Osteocyte (in vitro differentiated cells): ENCODE measurements around the gene STARD3. TPM values are rescaled to one million over a fixed set of nuclear protein-coding genes. Genes with fewer than 3 reads are reported as not detected.

Experiments used
- DNase-seq: peaks from one replicate; pipeline ENCODE4 v3.0.0; 2021; ENCODE audit warnings: mixed read lengths; ENCODE audit not compliant: unreplicated experiment; ENCODE audit errors: extremely low spot score
- H3K27ac Mint-ChIP-seq: one replicate; pipeline ENCODE4 v1.8.0; 2021; ENCODE audit warnings: mild to moderate bottlenecking, mixed read lengths; ENCODE audit not compliant: unreplicated experiment
- H3K27me3 Mint-ChIP-seq: one replicate; pipeline ENCODE4 v1.8.0; 2021; ENCODE audit warnings: mixed read lengths; ENCODE audit not compliant: unreplicated experiment
- H3K36me3 Mint-ChIP-seq: one replicate; pipeline ENCODE4 v1.8.0; 2021; ENCODE audit warnings: mixed read lengths; ENCODE audit not compliant: unreplicated experiment
- H3K4me1 Mint-ChIP-seq: one replicate; pipeline ENCODE4 v1.8.0; 2021; ENCODE audit warnings: mixed read lengths; ENCODE audit not compliant: unreplicated experiment
- H3K4me3 Mint-ChIP-seq: one replicate; pipeline ENCODE4 v1.8.0; 2021; ENCODE audit warnings: mild to moderate bottlenecking, moderate library complexity, mixed read lengths; ENCODE audit not compliant: unreplicated experiment
- H3K9me3 Mint-ChIP-seq: one replicate; pipeline ENCODE4 v1.8.0; 2021; ENCODE audit warnings: mixed read lengths; ENCODE audit not compliant: unreplicated experiment
- CTCF ChIP-seq: fragments of 200-600 bp; sonication (generic); IDR thresholded peaks from 2 replicates; pipeline ENCODE4 v1.5.0; 2021; ENCODE audit warnings: antibody characterized with exemption, mild to moderate bottlenecking, moderate library complexity
- total RNA-seq: library from RNA; stranded (reverse); gene quantifications from 2 replicates; pipeline ENCODE4 v1.2.1, GENCODE V29; 2021

Gene STARD3
- total RNA-seq, 1 donor from 2014 or later = 68.9 TPM

- Mint-ChIP-seq H3K4me3 (no peak overlapping the region), H3K9me3 (peaks cover 4% of the 10 kb centered on the region), H3K27ac (no peak overlapping the region), H3K4me1 (peaks cover 17% of the 10 kb centered on the region), H3K27me3 (peaks cover 87% of the 10 kb centered on the region), H3K36me3 (peaks cover under 1% of the 10 kb centered on the region)
- TF ChIP-seq CTCF = no peak
- no peak for DNase-seq
These were observed 40.9 kb upstream of the STARD3 start for GRCh38 chr17:39595928-39596510.

- Mint-ChIP-seq H3K4me1 (peaks cover 17% of the 10 kb centered on the region), H3K9me3 (peaks cover 4% of the 10 kb centered on the region), H3K36me3 (peaks cover 3% of the 10 kb centered on the region), H3K4me3 (no peak overlapping the region), H3K27ac (no peak overlapping the region), H3K27me3 (peaks cover 88% of the 10 kb centered on the region)
- DNase-seq = no peak
- no peak for TF ChIP-seq CTCF
These were observed 40.2 kb upstream of the STARD3 start for GRCh38 chr17:39596543-39597267.

- no peak for TF ChIP-seq CTCF
- peaks cover 17% of the 10 kb centered on the region for H3K4me1 Mint-ChIP-seq
- H3K27ac Mint-ChIP-seq = no peak overlapping the region
- peaks cover 90% of the 10 kb centered on the region for H3K27me3 Mint-ChIP-seq
- peaks cover under 1% of the 10 kb centered on the region for H3K9me3 Mint-ChIP-seq
- DNase-seq = no peak
- H3K4me3 Mint-ChIP-seq = no peak overlapping the region
- peaks cover 3% of the 10 kb centered on the region for H3K36me3 Mint-ChIP-seq
These were observed 39.4 kb upstream of the STARD3 start for GRCh38 chr17:39597372-39598046.

GRCh38 chr17:39598047-39598481 is 38.9 kb upstream of the STARD3 start:
- no peak for TF ChIP-seq CTCF
- DNase-seq = no peak
- H3K4me1 Mint-ChIP-seq = peaks cover 17% of the 10 kb centered on the region
- H3K27me3 Mint-ChIP-seq = peaks cover 94% of the 10 kb centered on the region
- H3K27ac Mint-ChIP-seq = no peak overlapping the region
- peaks cover 3% of the 10 kb centered on the region for H3K36me3 Mint-ChIP-seq
- no peak overlapping the region for H3K4me3 Mint-ChIP-seq
- no peaks in the 10 kb centered on the region for H3K9me3 Mint-ChIP-seq

GRCh38 chr17:39598630-39599003 is 38.3 kb upstream of the STARD3 start:
- Mint-ChIP-seq H3K27me3 (peaks cover 94% of the 10 kb centered on the region), H3K4me1 (peaks cover 17% of the 10 kb centered on the region), H3K27ac (no peak overlapping the region), H3K9me3 (no peaks in the 10 kb centered on the region), H3K36me3 (peaks cover 3% of the 10 kb centered on the region), H3K4me3 (no peak overlapping the region)
- no peak for TF ChIP-seq CTCF
- DNase-seq = no peak
